Naive B cell (primary cell): ENCODE results near the gene ACR. TPM values are rescaled to one million over a fixed set of nuclear protein-coding genes. Genes with fewer than 3 reads are reported as not detected.
A peak's percentile ranks its signal among the peaks of the same experiment; 100 is the strongest.
"Not testable (repeated sequence)": the region's sequence is repeated elsewhere in the genome, so short reads cannot be mapped to it uniquely, and the experiment has no call there.

ENCODE experiments used
- ATAC-seq, 2 donors: fragments of 150-1000 bp; cut with Tn5 transposase; 2 replicates each; pipeline ENCODE4 v1.10.0; 2021; ENCODE audit warnings: low read depth in 2 of 2, mild to moderate bottlenecking in 2 of 2, moderate library complexity in 2 of 2
- DNase-seq: peaks from one replicate; pipeline ENCODE4 v3.0.0; 2022
- H3K27ac Mint-ChIP-seq, 6 donors: one replicate each; pipeline ENCODE4 v1.8.0; 2020 to 2022; ENCODE audit warnings: mild to moderate bottlenecking in 6 of 6, mixed read lengths in 6 of 6, moderate library complexity in 5 of 6, inconsistent platforms in 2 of 6
- H3K27me3 Mint-ChIP-seq, 3 donors: one replicate each; pipeline ENCODE4 v1.8.0; 2021 to 2022; ENCODE audit warnings: mixed read lengths in 3 of 3, mild to moderate bottlenecking in 1 of 3
- H3K36me3 Mint-ChIP-seq, 2 donors: one replicate each; pipeline ENCODE4 v1.8.0; 2020 to 2022; ENCODE audit warnings: mixed read lengths in 2 of 2, inconsistent platforms in 1 of 2, mild to moderate bottlenecking in 1 of 2
- H3K4me1 Mint-ChIP-seq, 3 donors: one replicate each; pipeline ENCODE4 v1.8.0; 2020 to 2022; ENCODE audit warnings: mixed read lengths in 3 of 3, inconsistent platforms in 1 of 3, mild to moderate bottlenecking in 1 of 3, moderate library complexity in 1 of 3
- H3K4me3 Mint-ChIP-seq, 8 donors: one replicate each; pipeline ENCODE4 v1.8.0; 2020 to 2022; ENCODE audit warnings: mild to moderate bottlenecking in 8 of 8, mixed read lengths in 8 of 8, moderate library complexity in 8 of 8, inconsistent platforms in 2 of 8
- H3K9me3 Mint-ChIP-seq, 7 donors: one replicate each; pipeline ENCODE4 v1.8.0; 2020 to 2022; ENCODE audit warnings: mixed read lengths in 7 of 7, mild to moderate bottlenecking in 5 of 7, inconsistent platforms in 2 of 7, moderate library complexity in 1 of 7
- polyA plus RNA-seq, 6 donors: library from polyadenylated mRNA; unstranded; fragments of 300-500 nt; fragmentation: Illumina TruSeq; gene quantifications; one replicate each; pipeline ENCODE4 v1.2.3, GENCODE V29; 2021; ENCODE audit warnings: low read depth in 6 of 6

The ACR gene
- polyA plus RNA-seq, 6 donors from 2014 or later: not detected

- ATAC-seq (no peak), DNase-seq (no peak)
Measured at GRCh38 chr22:50734986-50735738, 2.8 kb upstream of the ACR start.

GRCh38 chr22:50735739-50736030, 2.3 kb upstream of the ACR start:
- H3K36me3 Mint-ChIP-seq: no peaks in the 10 kb centered on the region
- H3K9me3 Mint-ChIP-seq: no peaks in the 10 kb centered on the region
- H3K4me3 Mint-ChIP-seq: no peak overlapping the region
- DNase-seq (no peak), ATAC-seq (no peak)
- peaks cover 8 to 15% (median 13%) of the 10 kb centered on the region in 3 donors for H3K27me3 Mint-ChIP-seq
- H3K27ac Mint-ChIP-seq: no peak overlapping the region
- H3K4me1 Mint-ChIP-seq: peaks cover 0 to 4% (median 0%) of the 10 kb centered on the region in 3 donors

More at GRCh38 chr22:50734986-50735738, 2.8 kb upstream of the ACR start:
- H3K4me1 Mint-ChIP-seq: peaks cover 0 to 4% (median 0%) of the 10 kb centered on the region in 3 donors
- H3K4me3 Mint-ChIP-seq: no peak overlapping the region
- H3K9me3 Mint-ChIP-seq: no peaks in the 10 kb centered on the region
- peaks cover 8 to 15% (median 13%) of the 10 kb centered on the region in 3 donors for H3K27me3 Mint-ChIP-seq
- no peaks in the 10 kb centered on the region for H3K36me3 Mint-ChIP-seq
- H3K27ac Mint-ChIP-seq: peak overlapping the region in 1 of 6 donors; percentile 33

- no peaks in the 10 kb centered on the region for H3K4me1 Mint-ChIP-seq
- H3K4me3 Mint-ChIP-seq: peak overlapping the region in 1 of 8 donors; percentile 25
- DNase-seq (no peak), ATAC-seq (no peak)
- peaks cover 8 to 15% (median 13%) of the 10 kb centered on the region in 3 donors for H3K27me3 Mint-ChIP-seq
- no peaks in the 10 kb centered on the region for H3K9me3 Mint-ChIP-seq
- H3K36me3 Mint-ChIP-seq: no peaks in the 10 kb centered on the region
- H3K27ac Mint-ChIP-seq: peak overlapping the region in 2 of 6 donors; percentile 19 to 76
Measured at GRCh38 chr22:50738649-50739227, 734 bp downstream of the ACR start.

GRCh38 chr22:50739279-50739691, 1.3 kb downstream of the ACR start:
- H3K36me3 Mint-ChIP-seq: no peaks in the 10 kb centered on the region
- H3K27ac Mint-ChIP-seq: no peak overlapping the region
- H3K9me3 Mint-ChIP-seq: no peaks in the 10 kb centered on the region
- ATAC-seq (no peak), DNase-seq (no peak)
- H3K4me3 Mint-ChIP-seq: no peak overlapping the region
- peaks cover 8 to 15% (median 13%) of the 10 kb centered on the region in 3 donors for H3K27me3 Mint-ChIP-seq
- no peaks in the 10 kb centered on the region for H3K4me1 Mint-ChIP-seq

GRCh38 chr22:50739894-50740293, 1.9 kb downstream of the ACR start:
- Mint-ChIP-seq H3K4me3 (no peak overlapping the region), H3K36me3 (no peaks in the 10 kb centered on the region), H3K27ac (no peak overlapping the region), H3K4me1 (no peaks in the 10 kb centered on the region), H3K9me3 (no peaks in the 10 kb centered on the region), H3K27me3 (peaks cover 8 to 15% (median 12%) of the 10 kb centered on the region in 3 donors)
- DNase-seq (no peak), ATAC-seq (no peak)

- not testable (repeated sequence) for H3K4me3 Mint-ChIP-seq, H3K9me3 Mint-ChIP-seq, H3K36me3 Mint-ChIP-seq, H3K27me3 Mint-ChIP-seq, DNase-seq, H3K4me1 Mint-ChIP-seq, ATAC-seq, H3K27ac Mint-ChIP-seq
Measured at GRCh38 chr22:50740714-50741113, 2.7 kb downstream of the ACR start.

GRCh38 chr22:50744424-50744823, 6.4 kb downstream of the ACR start:
- not testable (repeated sequence) for DNase-seq, H3K36me3 Mint-ChIP-seq, ATAC-seq

GRCh38 chr22:50747521-50747920, 9.5 kb downstream of the ACR start:
- not testable (repeated sequence) for H3K4me1 Mint-ChIP-seq, H3K27ac Mint-ChIP-seq, DNase-seq, ATAC-seq, H3K9me3 Mint-ChIP-seq, H3K27me3 Mint-ChIP-seq, H3K36me3 Mint-ChIP-seq, H3K4me3 Mint-ChIP-seq

More at GRCh38 chr22:50744424-50744823, 6.4 kb downstream of the ACR start:
- peak overlapping the region in 1 of 6 donors; percentile 56 for H3K27ac Mint-ChIP-seq
- not testable (repeated sequence) for H3K4me3 Mint-ChIP-seq, H3K9me3 Mint-ChIP-seq, H3K4me1 Mint-ChIP-seq, H3K27me3 Mint-ChIP-seq

- not testable (repeated sequence) for ATAC-seq, H3K4me3 Mint-ChIP-seq, H3K9me3 Mint-ChIP-seq, DNase-seq, H3K4me1 Mint-ChIP-seq, H3K27ac Mint-ChIP-seq, H3K27me3 Mint-ChIP-seq, H3K36me3 Mint-ChIP-seq
Measured at GRCh38 chr22:50748630-50749029, 10.6 kb downstream of the ACR start.

GRCh38 chr22:50749302-50750074, 11.5 kb downstream of the ACR start:
- H3K27ac Mint-ChIP-seq: peak overlapping the region in 1 of 6 donors; percentile 27
- H3K4me3 Mint-ChIP-seq, H3K27me3 Mint-ChIP-seq, DNase-seq, H3K4me1 Mint-ChIP-seq, ATAC-seq, H3K9me3 Mint-ChIP-seq, H3K36me3 Mint-ChIP-seq: not testable (repeated sequence)

- H3K27ac Mint-ChIP-seq: peak overlapping the region in 1 of 6 donors; percentile 7
- not testable (repeated sequence) for H3K36me3 Mint-ChIP-seq, DNase-seq, ATAC-seq, H3K9me3 Mint-ChIP-seq, H3K27me3 Mint-ChIP-seq
- peak overlapping the region in 4 of 8 donors; percentile 16 to 91 (median 40) for H3K4me3 Mint-ChIP-seq
- peaks cover 6 to 12% (median 8%) of the 10 kb centered on the region in 3 donors for H3K4me1 Mint-ChIP-seq
Measured at GRCh38 chr22:50755251-50755650, 17.2 kb downstream of the ACR start.

GRCh38 chr22:50756406-50756805, 18.4 kb downstream of the ACR start:
- Mint-ChIP-seq H3K4me1 (peaks cover 6 to 12% (median 8%) of the 10 kb centered on the region in 3 donors), H3K4me3 (peak overlapping the region; percentile 91 to 99 (median 94)), H3K27ac (peak overlapping the region in 1 of 6 donors; percentile 32)
- DNase-seq, H3K27me3 Mint-ChIP-seq, ATAC-seq, H3K36me3 Mint-ChIP-seq, H3K9me3 Mint-ChIP-seq: not testable (repeated sequence)

- Mint-ChIP-seq H3K4me1 (peaks cover 6 to 12% (median 8%) of the 10 kb centered on the region in 3 donors), H3K4me3 (peak overlapping the region; percentile 91 to 99 (median 94)), H3K27ac (peak overlapping the region in 5 of 6 donors; percentile 18 to 61 (median 45))
- H3K9me3 Mint-ChIP-seq, H3K27me3 Mint-ChIP-seq, H3K36me3 Mint-ChIP-seq: not testable (repeated sequence)
- peak; percentile 54 to 61 for ATAC-seq
- peak; percentile 40 for DNase-seq
Measured at GRCh38 chr22:50756949-50757491, 19.0 kb downstream of the ACR start.
